HT1080 (cell line): Measurements from ENCODE around the gene RUFY1. TPM values are rescaled to one million over a fixed set of nuclear protein-coding genes. Genes with fewer than 3 reads are reported as not detected.

Source experiments
- DNase-seq: peaks from one replicate; pipeline ENCODE4 v3.0.0-alpha.2; 2015; ENCODE audit warnings: low read depth
- total RNA-seq: library from RNA; depleted of rRNA; stranded (reverse); fragments of >200 nt; shearing (Covaris generic); gene quantifications from 2 replicates; pipeline ENCODE4 v1.2.3, GENCODE V29; 2014

Gene RUFY1
- total RNA-seq, 1 experiment from 2014 or later, result 24.0 TPM

- no peak for DNase-seq
Observed at GRCh38 chr5:179601871-179602625, 51.7 kb downstream of the RUFY1 start.

- no peak for DNase-seq
Observed at GRCh38 chr5:179603308-179603707, 53.0 kb downstream of the RUFY1 start.

- no peak for DNase-seq
Observed at GRCh38 chr5:179605026-179605833, 54.9 kb downstream of the RUFY1 start.

- no peak for DNase-seq
Observed at GRCh38 chr5:179606071-179606909, 55.9 kb downstream of the RUFY1 start.

- DNase-seq, result no peak
Observed at GRCh38 chr5:179606910-179607159, 56.5 kb downstream of the RUFY1 start.

GRCh38 chr5:179607160-179607931 is 57.0 kb downstream of the RUFY1 start:
- no peak for DNase-seq

- no peak for DNase-seq
Observed at GRCh38 chr5:179608131-179608581, 57.8 kb downstream of the RUFY1 start.

- DNase-seq, result no peak
Observed at GRCh38 chr5:179609834-179610108, 59.4 kb downstream of the RUFY1 start.

- no peak for DNase-seq
Observed at GRCh38 chr5:179610109-179610902, 60.0 kb downstream of the RUFY1 start.

- no peak for DNase-seq
Observed at GRCh38 chr5:179610903-179611265, 60.5 kb downstream of the RUFY1 start.

GRCh38 chr5:179612577-179613459 is 62.5 kb downstream of the RUFY1 start:
- no peak for DNase-seq

GRCh38 chr5:179613460-179614071 is 63.2 kb downstream of the RUFY1 start:
- DNase-seq, result no peak

- no peak for DNase-seq
Observed at GRCh38 chr5:179614745-179615144, 64.4 kb downstream of the RUFY1 start.

- DNase-seq, result no peak
Observed at GRCh38 chr5:179615203-179615602, 64.8 kb downstream of the RUFY1 start.

- DNase-seq, result no peak
Observed at GRCh38 chr5:179616002-179616594, 65.7 kb downstream of the RUFY1 start.

GRCh38 chr5:179617930-179618329 is 67.6 kb downstream of the RUFY1 start:
- DNase-seq, result no peak

GRCh38 chr5:179618923-179619554 is 68.7 kb downstream of the RUFY1 start:
- no peak for DNase-seq

GRCh38 chr5:179619776-179620175 is 69.4 kb downstream of the RUFY1 start:
- DNase-seq, result no peak
